ENCODE results near the gene TEX47. TPM values are rescaled to one million over a fixed set of nuclear protein-coding genes. Genes with fewer than 3 reads are reported as not detected.

The TEX47 gene
- total RNA-seq, 1 experiment from 2014 or later, result not detected

DNA sequence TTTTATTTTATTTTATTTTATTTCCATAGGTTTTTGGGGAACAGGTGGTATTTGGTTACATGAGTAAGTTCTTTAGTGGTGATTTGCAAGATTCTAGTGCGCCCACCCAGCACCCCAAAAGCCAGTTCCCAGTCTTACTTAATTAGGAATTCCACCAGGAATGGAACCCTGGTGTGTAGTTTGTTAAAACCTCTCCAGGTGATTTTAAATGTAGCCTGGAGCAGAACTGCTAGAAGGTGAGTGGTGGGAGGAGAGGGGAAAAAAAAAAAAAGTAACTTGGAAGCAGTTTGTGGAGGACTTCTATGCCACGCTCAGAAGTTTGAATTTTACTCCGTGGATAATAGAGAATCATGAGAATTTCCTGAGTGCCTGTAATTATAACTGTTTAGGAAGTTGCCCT, 5.5 kb upstream of the TEX47 start:
- in situ Hi-C loops (cut with HindIII; ENCODE audit: low pct_unique_long_range_greater_than_20kb, low sequenced_read_pairs), result no loop called here
- Histone ChIP-seq H3K9me3 (ENCODE audit: control insufficient read depth, insufficient read depth, low read depth, low read length) (no peaks in the 10 kb centered on the region), H3K27me3 (ENCODE audit: control insufficient read depth, insufficient read depth, low read length) (no peaks in the 10 kb centered on the region), H3K4me1 (ENCODE audit: control insufficient read depth, insufficient read depth, low read length) (no peaks in the 10 kb centered on the region), H3K36me3 (ENCODE audit: control insufficient read depth, insufficient read depth, low read length) (no peaks in the 10 kb centered on the region), H3K4me3 (ENCODE audit: low read depth in 2 of 2, low read length in 2 of 2) (no peak overlapping the region), H3K27ac (ENCODE audit: low read length) (no peak overlapping the region)
- ChIA-PET CTCF (no interaction called here), POLR2A (no interaction called here)
- no peak for TF ChIP-seq POLR2AphosphoS5 (IDR thresholded peaks at IDR 0.05; ENCODE audit: low read depth, low read length)
- no peak for TF ChIP-seq SIN3A (IDR thresholded peaks at IDR 0.05; ENCODE audit: borderline replicate concordance, insufficient read depth, low read depth, low read length)
- no peak for TF ChIP-seq TCF7L2 (IDR thresholded peaks at IDR 0.05; ENCODE audit: low read depth, low read length)
- TF ChIP-seq, protein P1, sequence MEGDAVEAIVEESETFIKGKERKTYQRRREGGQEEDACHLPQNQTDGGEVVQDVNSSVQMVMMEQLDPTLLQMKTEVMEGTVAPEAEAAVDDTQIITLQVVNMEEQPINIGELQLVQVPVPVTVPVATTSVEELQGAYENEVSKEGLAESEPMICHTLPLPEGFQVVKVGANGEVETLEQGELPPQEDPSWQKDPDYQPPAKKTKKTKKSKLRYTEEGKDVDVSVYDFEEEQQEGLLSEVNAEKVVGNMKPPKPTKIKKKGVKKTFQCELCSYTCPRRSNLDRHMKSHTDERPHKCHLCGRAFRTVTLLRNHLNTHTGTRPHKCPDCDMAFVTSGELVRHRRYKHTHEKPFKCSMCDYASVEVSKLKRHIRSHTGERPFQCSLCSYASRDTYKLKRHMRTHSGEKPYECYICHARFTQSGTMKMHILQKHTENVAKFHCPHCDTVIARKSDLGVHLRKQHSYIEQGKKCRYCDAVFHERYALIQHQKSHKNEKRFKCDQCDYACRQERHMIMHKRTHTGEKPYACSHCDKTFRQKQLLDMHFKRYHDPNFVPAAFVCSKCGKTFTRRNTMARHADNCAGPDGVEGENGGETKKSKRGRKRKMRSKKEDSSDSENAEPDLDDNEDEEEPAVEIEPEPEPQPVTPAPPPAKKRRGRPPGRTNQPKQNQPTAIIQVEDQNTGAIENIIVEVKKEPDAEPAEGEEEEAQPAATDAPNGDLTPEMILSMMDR (IDR thresholded peaks at IDR 0.05), result no peak
- TF ChIP-seq, protein P2, sequence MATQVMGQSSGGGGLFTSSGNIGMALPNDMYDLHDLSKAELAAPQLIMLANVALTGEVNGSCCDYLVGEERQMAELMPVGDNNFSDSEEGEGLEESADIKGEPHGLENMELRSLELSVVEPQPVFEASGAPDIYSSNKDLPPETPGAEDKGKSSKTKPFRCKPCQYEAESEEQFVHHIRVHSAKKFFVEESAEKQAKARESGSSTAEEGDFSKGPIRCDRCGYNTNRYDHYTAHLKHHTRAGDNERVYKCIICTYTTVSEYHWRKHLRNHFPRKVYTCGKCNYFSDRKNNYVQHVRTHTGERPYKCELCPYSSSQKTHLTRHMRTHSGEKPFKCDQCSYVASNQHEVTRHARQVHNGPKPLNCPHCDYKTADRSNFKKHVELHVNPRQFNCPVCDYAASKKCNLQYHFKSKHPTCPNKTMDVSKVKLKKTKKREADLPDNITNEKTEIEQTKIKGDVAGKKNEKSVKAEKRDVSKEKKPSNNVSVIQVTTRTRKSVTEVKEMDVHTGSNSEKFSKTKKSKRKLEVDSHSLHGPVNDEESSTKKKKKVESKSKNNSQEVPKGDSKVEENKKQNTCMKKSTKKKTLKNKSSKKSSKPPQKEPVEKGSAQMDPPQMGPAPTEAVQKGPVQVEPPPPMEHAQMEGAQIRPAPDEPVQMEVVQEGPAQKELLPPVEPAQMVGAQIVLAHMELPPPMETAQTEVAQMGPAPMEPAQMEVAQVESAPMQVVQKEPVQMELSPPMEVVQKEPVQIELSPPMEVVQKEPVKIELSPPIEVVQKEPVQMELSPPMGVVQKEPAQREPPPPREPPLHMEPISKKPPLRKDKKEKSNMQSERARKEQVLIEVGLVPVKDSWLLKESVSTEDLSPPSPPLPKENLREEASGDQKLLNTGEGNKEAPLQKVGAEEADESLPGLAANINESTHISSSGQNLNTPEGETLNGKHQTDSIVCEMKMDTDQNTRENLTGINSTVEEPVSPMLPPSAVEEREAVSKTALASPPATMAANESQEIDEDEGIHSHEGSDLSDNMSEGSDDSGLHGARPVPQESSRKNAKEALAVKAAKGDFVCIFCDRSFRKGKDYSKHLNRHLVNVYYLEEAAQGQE (IDR thresholded peaks at IDR 0.05; ENCODE audit: insufficient read depth in 1 of 2, low read depth in 2 of 2, low read length in 1 of 2), result no peak
- ATAC-seq, result no peak
- intact Hi-C loops (cut with micrococcal nuclease; ENCODE audit: unreplicated experiment), result no loop called here
- no TSS peak for BruUV-seq (replicated peaks)
- no peak for DNase-seq (ENCODE audit: low read depth, low spot score)

DNA sequence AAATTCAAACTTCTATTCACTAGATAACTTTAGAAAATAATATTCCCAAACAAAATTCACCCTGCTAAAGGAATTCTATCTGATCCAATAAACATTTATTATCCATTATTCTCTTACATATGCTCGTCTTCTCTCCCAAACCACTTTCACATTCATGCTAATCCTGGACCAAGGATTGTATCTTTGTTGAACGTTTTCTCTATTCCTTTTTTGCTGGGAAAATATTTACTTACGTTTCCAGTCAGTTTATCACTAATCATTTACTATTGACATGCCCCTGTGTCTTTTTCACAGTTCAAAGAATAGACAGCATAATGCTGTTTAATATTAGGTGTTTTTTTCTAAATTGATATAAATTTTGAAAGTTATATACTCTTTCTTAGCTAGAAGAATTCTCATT, 3.2 kb downstream of the TEX47 start:
- DNase-seq (ENCODE audit: low read depth, low spot score) (no peak), ATAC-seq (no peak)
- Histone ChIP-seq H3K4me1 (ENCODE audit: control insufficient read depth, insufficient read depth, low read length) (no peaks in the 10 kb centered on the region), H3K9me3 (ENCODE audit: control insufficient read depth, insufficient read depth, low read depth, low read length) (no peaks in the 10 kb centered on the region), H3K36me3 (ENCODE audit: control insufficient read depth, insufficient read depth, low read length) (no peaks in the 10 kb centered on the region), H3K27ac (ENCODE audit: low read length) (no peak overlapping the region), H3K4me3 (ENCODE audit: low read depth in 2 of 2, low read length in 2 of 2) (no peak overlapping the region), H3K27me3 (ENCODE audit: control insufficient read depth, insufficient read depth, low read length) (no peaks in the 10 kb centered on the region)
- CTCF ChIA-PET, result no interaction called here
- intact Hi-C loops (cut with micrococcal nuclease; ENCODE audit: unreplicated experiment) (no loop called here), in situ Hi-C loops (cut with HindIII; ENCODE audit: low pct_unique_long_range_greater_than_20kb, low sequenced_read_pairs) (no loop called here)
- TF ChIP-seq, protein P2 (IDR thresholded peaks at IDR 0.05; ENCODE audit: insufficient read depth in 1 of 2, low read depth in 2 of 2, low read length in 1 of 2), result no peak
- TF ChIP-seq, protein P1 (IDR thresholded peaks at IDR 0.05), result no peak
- TF ChIP-seq SIN3A (IDR thresholded peaks at IDR 0.05; ENCODE audit: borderline replicate concordance, insufficient read depth, low read depth, low read length) (no peak), TCF7L2 (IDR thresholded peaks at IDR 0.05; ENCODE audit: low read depth, low read length) (no peak), POLR2AphosphoS5 (IDR thresholded peaks at IDR 0.05; ENCODE audit: low read depth, low read length) (no peak)
- no TSS peak for BruUV-seq (replicated peaks)
- POLR2A ChIA-PET, result no interaction called here
